ENCODE measurements around the gene SETDB2. TPM values are rescaled to one million over a fixed set of nuclear protein-coding genes. Genes with fewer than 3 reads are reported as not detected.

The SETDB2 gene
- total and polyA plus RNA-seq, 2 of the 13 experiments (the other 11 are each of a cell fraction or from before 2014, with no cell fraction given), result 8.1 to 8.7 TPM

GRCh38 chr13:49443704-49444523 lies at the start of gene SETDB2, which contains the start of gene CAB39L (continued):
- TF ChIP-seq ZNF687 (CRISPR knock-in tag; IDR thresholded peaks at IDR 0.05) (peak; percentile 96), POLR2AphosphoS2 (IDR thresholded peaks at IDR 0.05; ENCODE audit: low read depth, low read length) (no peak), ZNF597 (CRISPR knock-in tag; IDR thresholded peaks at IDR 0.05) (no peak), FOXK2 (IDR thresholded peaks at IDR 0.05) (0 out of 2 replicates have a peak, but pooled peaks have one; percentile 15), ZNF331 (CRISPR knock-in tag; IDR thresholded peaks at IDR 0.05) (peak; percentile 9; the same call in 1 of the 2 replicates), TFDP2 (CRISPR knock-in tag; IDR thresholded peaks at IDR 0.05) (peak; percentile 75), ZFP36L1 (CRISPR knock-in tag; IDR thresholded peaks at IDR 0.05) (peak; percentile 44; the same call in 1 of the 2 replicates), ZNF383 (CRISPR knock-in tag; IDR thresholded peaks at IDR 0.05; ENCODE audit: borderline replicate concordance) (no peak), ZNF839 (CRISPR knock-in tag; IDR thresholded peaks at IDR 0.05; ENCODE audit: borderline replicate concordance) (no peak; the same call in 1 of the 2 replicates), ATAD3A (CRISPR knock-in tag; IDR thresholded peaks at IDR 0.05) (no peak), ZNF558 (CRISPR knock-in tag; IDR thresholded peaks at IDR 0.05; ENCODE audit: borderline replicate concordance) (no peak), MED1 (CRISPR knock-in tag; IDR thresholded peaks at IDR 0.05) (peak; percentile 53), ZNF761 (CRISPR knock-in tag; conservative IDR thresholded peaks at IDR 0.05) (0 out of 2 replicates have a peak, but pooled peaks have one; percentile 58), CEBPG (CRISPR knock-in tag; IDR thresholded peaks at IDR 0.05) (no peak; the same call in 1 of the 2 replicates)
- TF ChIP-seq, protein P1, sequence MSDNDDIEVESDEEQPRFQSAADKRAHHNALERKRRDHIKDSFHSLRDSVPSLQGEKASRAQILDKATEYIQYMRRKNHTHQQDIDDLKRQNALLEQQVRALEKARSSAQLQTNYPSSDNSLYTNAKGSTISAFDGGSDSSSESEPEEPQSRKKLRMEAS (IDR thresholded peaks at IDR 0.05), result peak; percentile 65
- TF ChIP-seq, protein P2, sequence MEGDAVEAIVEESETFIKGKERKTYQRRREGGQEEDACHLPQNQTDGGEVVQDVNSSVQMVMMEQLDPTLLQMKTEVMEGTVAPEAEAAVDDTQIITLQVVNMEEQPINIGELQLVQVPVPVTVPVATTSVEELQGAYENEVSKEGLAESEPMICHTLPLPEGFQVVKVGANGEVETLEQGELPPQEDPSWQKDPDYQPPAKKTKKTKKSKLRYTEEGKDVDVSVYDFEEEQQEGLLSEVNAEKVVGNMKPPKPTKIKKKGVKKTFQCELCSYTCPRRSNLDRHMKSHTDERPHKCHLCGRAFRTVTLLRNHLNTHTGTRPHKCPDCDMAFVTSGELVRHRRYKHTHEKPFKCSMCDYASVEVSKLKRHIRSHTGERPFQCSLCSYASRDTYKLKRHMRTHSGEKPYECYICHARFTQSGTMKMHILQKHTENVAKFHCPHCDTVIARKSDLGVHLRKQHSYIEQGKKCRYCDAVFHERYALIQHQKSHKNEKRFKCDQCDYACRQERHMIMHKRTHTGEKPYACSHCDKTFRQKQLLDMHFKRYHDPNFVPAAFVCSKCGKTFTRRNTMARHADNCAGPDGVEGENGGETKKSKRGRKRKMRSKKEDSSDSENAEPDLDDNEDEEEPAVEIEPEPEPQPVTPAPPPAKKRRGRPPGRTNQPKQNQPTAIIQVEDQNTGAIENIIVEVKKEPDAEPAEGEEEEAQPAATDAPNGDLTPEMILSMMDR (CRISPR knock-in tag; IDR thresholded peaks at IDR 0.05), result peak; percentile 80
- TF ChIP-seq, protein P3, sequence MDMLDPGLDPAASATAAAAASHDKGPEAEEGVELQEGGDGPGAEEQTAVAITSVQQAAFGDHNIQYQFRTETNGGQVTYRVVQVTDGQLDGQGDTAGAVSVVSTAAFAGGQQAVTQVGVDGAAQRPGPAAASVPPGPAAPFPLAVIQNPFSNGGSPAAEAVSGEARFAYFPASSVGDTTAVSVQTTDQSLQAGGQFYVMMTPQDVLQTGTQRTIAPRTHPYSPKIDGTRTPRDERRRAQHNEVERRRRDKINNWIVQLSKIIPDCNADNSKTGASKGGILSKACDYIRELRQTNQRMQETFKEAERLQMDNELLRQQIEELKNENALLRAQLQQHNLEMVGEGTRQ (IDR thresholded peaks at IDR 0.05; ENCODE audit: low read depth, low read length), result no peak
- TF ChIP-seq, protein P3 (CRISPR knock-in tag; IDR thresholded peaks at IDR 0.05; ENCODE audit: borderline replicate concordance), result 0 out of 2 replicates have a peak, but pooled peaks have one; percentile 23
